Measurements from ENCODE around the gene REEP3. TPM values are rescaled to one million over a fixed set of nuclear protein-coding genes. Genes with fewer than 3 reads are reported as not detected.
"Not testable (repeated sequence)": the region's sequence is repeated elsewhere in the genome, so short reads cannot be mapped to it uniquely, and the experiment has no call there.

REEP3 gene
- polyA plus RNA-seq, 10 donors: 15.2 to 21.5 (median 18.2) TPM

- peak; percentile 61 to 86 (median 71) for DNase-seq
Measured at GRCh38 chr10:63628526-63629362, 107.5 kb downstream of the REEP3 start.

DNA sequence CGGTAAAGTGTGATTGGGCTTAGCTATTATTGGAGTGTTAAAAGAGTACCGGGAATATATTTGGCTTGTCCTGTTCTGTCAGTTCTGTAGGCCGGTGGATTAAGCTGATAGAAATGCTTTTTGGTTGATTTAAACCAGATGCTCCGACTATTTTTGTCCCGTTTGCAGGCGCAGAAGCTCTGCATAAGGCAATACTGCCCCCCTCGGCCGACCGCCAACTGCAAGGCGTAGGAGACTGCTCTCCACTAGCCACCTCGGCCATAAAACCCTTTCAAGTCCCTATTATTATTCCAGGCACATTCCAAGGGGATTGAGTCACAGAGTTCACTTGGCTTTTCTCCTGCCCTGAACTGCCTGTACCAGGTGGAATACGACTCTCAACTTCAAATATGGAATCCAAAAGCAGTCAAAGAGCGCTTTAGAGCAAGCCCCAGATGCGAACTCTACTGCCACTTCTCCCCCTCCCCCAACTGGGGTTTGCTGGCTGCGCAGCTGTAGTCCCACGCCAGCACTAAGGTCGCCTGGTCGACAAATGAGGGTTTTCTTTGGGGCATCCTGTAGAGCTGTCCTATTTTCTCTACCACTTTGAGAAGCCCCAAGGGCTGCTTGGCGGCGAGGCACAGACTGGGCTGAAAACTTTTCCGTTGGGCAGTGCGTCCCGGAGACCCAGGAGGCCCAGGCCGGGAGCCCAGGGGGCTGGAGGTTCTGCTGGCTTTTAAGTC lies 108.3 kb downstream of the REEP3 start:
- DNase-seq: peak; percentile 97 to 99 (median 99)

DNA sequence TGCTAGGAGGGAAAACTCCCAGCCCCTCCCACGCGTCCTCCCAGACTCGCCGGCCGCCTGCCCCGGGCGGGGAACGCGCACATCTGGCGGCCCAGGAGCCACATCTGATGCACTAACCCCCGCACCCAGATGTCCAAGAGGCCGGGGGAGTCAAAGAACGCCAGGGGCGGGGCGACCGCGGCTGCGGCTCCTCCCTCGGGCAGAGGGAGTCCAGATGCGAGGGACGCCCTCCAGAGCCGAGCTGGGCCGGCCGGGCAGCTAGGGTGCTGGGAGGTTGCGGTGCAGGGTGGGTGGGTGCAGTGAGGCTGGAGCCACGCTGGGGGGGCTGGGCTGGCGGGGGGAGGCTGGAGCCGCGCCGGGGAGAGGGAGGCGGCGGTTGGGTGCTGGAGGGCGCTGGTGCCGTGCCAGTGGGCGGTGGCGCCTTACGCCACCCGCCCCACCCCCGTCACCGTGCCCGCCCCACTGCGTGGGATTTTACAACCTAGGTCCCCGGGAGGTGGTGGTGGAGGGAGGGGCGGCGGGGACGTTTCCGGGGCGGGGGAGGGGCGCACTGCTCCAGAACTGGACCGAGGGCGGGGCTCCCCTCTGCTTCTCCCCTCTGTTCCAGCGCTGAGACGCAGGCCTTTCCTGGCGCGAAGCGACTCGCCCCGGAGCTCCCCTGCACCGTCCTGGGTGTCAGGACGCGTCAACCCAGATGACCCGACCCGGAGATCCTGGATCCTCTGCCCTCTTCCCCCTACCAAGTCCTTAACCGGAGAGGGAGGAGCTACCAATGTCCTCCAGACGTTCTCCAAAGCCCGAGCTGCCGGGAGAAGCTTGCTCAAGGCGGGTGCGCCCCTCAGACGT lies 109.1 kb downstream of the REEP3 start:
- peak; percentile 89 to 98 (median 95) for DNase-seq

DNA sequence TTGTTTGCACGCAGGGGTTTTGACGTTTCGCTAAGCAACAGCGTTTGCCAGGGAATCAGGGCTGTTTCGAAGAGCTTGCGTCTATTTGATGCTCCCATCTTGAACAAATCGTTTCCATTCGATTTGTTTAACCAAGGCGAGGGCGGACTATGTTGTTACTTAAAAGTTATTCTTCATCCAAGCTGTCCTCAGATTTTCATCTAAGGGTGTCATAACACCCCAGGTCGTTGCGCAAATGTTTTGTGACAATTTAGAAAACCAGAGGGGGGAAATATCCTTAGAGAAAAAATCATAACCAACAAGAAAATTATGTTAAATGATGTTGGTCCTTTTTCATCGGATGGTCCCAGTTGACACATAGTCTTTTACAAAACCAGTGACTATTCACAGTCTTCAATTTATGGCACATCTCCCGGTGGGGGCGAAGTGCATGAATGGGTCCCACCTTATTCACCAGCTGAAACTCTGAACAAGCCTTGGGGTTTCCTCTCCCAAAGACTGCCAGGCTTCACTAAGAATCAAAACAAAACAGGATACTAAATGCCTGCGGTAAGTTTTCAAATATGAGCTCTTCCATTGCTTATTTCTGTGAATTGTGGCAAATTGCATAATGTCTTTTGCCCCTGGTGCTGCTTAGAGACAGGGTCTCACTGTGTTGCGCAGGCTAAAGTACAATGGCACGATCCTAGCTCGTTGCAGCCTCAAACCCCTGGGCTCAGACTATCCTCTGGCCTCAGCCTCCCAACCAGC lies 109.9 kb downstream of the REEP3 start:
- DNase-seq: peak in 1 of 3 donors; percentile 93

DNA sequence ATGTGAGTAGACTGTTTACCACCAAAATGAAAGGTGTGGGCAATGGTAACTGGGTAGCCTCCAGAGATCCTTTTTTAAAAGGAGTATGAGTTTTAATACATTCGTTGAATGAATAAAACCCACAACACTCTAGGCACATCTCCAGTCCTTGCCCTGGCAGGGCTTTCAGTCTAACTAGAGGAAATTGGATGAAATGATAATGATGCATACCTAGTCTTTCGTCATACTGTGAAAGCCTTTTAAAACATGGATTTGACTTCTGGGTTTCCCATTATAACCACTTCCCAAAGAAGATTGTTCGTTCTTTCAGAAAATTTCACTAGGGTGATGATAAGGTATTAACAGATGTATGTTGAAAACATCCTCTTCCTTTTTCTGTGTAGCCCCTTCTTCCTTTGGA lies 110.8 kb downstream of the REEP3 start:
- peak in 1 of 3 donors; percentile 28 for DNase-seq

DNA sequence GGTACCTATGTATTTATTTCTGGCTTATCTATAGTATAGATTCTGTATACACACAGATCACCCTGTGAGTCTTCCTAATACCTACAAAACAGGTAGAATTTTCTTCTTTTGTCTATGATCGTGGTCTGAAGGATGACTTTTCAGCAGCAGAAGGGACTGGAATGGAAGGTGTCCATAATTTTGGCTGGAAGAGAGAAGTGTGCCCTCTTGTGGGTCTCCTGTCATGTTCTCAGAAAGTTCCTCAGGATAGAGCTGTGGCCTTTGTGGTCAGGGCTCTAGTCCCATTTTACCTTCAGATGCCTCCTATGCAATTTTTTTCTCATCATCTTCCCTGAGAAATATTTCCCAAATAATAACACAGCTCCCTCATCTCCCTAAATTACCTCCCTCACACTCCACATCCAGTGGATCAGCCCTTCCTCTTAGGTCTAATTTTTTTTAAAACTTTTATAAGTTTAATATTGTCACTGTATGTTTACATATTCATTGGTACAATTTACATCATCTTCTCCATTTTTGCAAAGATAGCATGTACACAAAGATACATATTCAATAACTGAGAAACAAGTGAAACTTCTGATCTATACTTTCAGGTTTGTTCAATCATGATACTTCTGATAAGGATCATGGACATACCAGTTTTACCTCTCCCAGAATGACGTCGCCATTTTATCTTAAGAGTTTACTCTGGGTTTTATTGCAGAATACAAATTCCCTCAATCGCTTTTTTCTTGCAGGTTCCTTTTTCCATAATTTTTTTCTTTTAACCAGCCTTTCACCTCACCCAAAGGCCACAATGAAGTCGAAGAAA lies 112.7 kb downstream of the REEP3 start:
- peak in 1 of 3 donors; percentile 25 for DNase-seq

GRCh38 chr10:63634488-63635065 lies 113.4 kb downstream of the REEP3 start:
- DNase-seq: peak in 2 of 3 donors; percentile 39 to 63

- no peak for DNase-seq
Measured at GRCh38 chr10:63636812-63637211, 115.6 kb downstream of the REEP3 start.

DNA sequence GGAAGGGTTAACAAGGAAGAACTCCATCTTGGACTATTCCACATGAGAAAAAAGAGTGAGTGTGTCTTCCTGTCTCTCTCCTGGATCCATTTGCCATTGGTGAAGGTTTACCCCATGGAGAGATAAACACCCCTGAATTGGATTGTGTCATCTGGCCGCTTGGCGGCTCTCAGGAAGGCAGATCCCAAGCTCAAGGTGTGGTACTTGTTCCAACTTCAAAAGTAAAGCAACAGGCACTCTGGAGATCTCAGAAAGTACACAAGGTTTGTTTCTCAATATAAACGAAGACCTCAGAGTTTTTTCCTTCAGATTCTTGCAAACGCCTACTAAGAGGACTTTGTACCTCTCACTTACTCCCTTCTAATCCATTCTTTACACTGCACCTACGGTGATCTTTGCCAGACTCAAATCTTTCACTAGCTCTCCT lies 116.7 kb downstream of the REEP3 start:
- no peak for DNase-seq

DNA sequence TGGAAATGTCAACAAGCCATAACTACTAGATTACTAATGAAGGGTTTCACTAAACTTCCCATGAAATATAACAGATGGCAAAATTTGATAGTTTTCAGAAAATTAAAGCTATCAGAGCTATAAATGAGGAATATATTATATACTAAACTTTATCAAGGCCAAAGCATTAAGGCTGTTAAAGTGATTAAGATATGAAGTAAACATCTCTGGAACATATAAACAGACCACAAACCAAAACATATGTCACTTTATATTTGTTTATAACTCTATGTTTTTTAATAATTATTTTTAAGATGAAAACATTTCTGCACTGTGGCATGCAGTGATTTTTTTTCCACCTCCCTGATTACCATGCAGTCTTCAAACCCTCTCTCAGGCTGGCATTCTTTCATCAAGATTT lies 120.2 kb downstream of the REEP3 start:
- DNase-seq: no peak

DNA sequence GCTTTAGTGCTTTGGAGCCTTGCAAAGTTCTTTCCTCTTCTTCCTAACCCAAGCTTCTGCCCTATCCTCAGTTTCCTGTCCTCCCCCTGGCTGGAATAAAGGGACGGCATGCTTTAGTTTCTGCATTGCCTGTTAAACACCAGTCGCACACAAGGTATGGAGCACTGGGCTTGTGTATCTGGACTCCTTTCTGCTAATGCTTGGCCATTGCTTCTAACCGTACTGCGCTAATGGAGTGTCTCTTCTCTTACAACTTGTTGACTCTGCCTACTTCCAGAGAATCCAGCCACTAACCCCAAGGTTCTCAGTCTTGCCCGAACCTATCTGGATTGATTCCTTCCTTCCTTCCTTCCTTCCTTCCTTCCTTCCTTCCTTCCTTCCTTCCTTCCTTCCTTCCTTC lies 120.6 kb downstream of the REEP3 start:
- no peak for DNase-seq

DNA sequence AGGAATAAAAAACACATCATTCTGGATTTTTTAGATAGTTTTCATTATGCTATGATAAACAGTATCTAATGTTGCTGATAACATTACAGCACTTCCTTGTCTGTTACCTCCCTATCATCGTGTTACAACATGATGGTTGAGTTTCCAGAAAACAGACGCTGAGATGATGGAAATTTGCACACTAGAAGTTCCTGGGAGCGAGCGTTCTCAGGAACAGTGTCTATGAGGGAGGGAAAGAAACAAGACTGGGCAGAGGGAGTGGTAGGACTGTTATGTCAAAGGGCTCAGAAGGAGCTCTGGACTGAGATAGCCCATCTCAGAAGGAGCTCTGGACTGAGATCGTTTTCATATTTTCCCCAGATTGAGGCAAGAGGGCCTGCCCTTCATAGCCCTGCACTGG lies 121.6 kb downstream of the REEP3 start:
- DNase-seq: no peak

- DNase-seq: no peak
Measured at GRCh38 chr10:63644418-63645142, 123.4 kb downstream of the REEP3 start.

GRCh38 chr10:63645195-63645594 lies 124.0 kb downstream of the REEP3 start:
- DNase-seq: no peak

- no peak for DNase-seq
Measured at GRCh38 chr10:63646491-63646890, 125.3 kb downstream of the REEP3 start.

DNA sequence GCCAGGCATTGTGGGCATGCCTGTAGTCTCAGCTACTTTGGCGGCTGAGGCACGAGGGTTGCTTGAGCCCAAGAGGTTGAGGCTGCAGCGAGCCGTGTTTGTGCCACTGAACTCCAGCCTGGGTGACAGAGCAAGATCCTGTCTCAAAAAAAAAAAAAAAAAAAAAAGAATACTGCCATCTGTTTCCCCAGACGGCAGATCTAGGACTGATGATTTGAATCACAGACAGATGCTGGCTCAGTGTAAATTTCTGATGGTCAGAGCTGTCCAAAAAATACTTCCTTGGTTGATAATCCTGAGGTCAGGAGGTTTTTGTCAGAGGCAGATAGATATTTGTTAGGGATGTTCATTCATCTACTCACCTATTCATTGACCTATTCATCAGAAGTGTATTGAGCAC lies 130.7 kb downstream of the REEP3 start:
- DNase-seq: no peak

GRCh38 chr10:63653747-63654146 lies 132.5 kb downstream of the REEP3 start:
- DNase-seq: no peak

GRCh38 chr10:63657761-63658160 lies 136.6 kb downstream of the REEP3 start:
- DNase-seq: peak in 1 of 3 donors; percentile 69

DNA sequence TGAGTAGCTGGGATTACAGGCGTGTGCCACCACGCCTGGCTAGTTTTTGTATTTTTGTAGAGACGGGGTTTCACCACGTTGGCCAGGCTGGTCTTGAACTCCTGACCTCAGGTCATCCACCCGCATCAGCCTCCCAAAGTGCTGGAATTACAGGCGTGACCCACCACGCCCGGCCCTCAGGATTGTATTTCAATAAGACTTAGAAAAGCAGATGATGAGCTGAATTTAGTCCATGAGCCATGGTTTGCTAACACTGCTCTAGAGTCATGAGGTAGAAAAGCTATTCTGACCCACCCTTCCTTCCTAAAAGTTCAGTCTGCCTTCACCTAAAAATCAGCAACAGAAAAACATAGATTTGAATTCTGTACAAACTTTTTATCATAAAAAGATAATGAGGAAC lies 139.7 kb downstream of the REEP3 start:
- not testable (repeated sequence) for DNase-seq

Data from muscle of back (tissue), 11 donors.